K562 (cell line): ENCODE measurements around the gene NUP133. TPM values are rescaled to one million over a fixed set of nuclear protein-coding genes. Genes with fewer than 3 reads are reported as not detected.
"Not testable (repeated sequence)": the region's sequence is repeated elsewhere in the genome, so short reads cannot be mapped to it uniquely, and the experiment has no call there.

Source experiments
- ATAC-seq: fragments of 200-7000 bp; cut with Tn5 transposase; 3 replicates; pipeline ENCODE4 v1.9.1; 2020; ENCODE audit warnings: moderate library complexity
- BruUV-seq: library from RNA; stranded (reverse); fragments of 400-500 nt; replicated peaks from 2 replicates; lab custom pipeline; 2021; lab: Mats Ljungman, UMichigan
- CTCF ChIA-PET: fragments of 300-600 bp; formaldehyde crosslinking; extraction: SDS; loops from one replicate; lab custom pipeline; 2021; ENCODE audit warnings: low intra/inter-chr PET ratio; lab: Yijun Ruan, JAX
- POLR2A ChIA-PET: fragments of 300-600, 350-650 bp; sonication (Branson Sonifier 250); formaldehyde crosslinking; extraction: SDS; loops from one replicate; lab custom pipeline; 2021; ENCODE audit warnings: antibody characterized with exemption, inconsistent platforms; lab: Yijun Ruan, JAX
- DNase-seq, 4 experiments: peaks; one replicate each; pipeline versions ENCODE4 v3.0.0 to v3.0.0-alpha.2; 2011 to 2018; ENCODE audit warnings: low spot score in 3 of 4, mixed read lengths in 3 of 4; ENCODE audit errors: extremely low read depth in 1 of 4
- FAIRE-seq: peaks from 2 replicates; lab custom pipeline; 2011; peaks lifted over from hg19 to GRCh38; lab: Jason Lieb, UNC
- H2AFZ ChIP-seq: 2 replicates; pipeline ENCODE4 v1.6.0; 2011; ENCODE audit warnings: low read depth, low read length, control low read depth, inconsistent platforms
- H3K27ac ChIP-seq: fragments of 200-600 bp; 3 replicates; pipeline ENCODE4 v1.8.0; 2011; ENCODE audit warnings: low read depth, mild to moderate bottlenecking, control low read depth, inconsistent platforms, low read length, moderate library complexity, mixed read lengths; ENCODE audit errors: extremely low read depth
- H3K27me3 ChIP-seq, 2 experiments: fragments of 300-600 bp in 1 of 2; 2 replicates in 1 of 2; 3 replicates in 1 of 2; pipeline versions ENCODE4 v1.6.0 to v1.8.0; 2011; ENCODE audit warnings: inconsistent platforms in 2 of 2, low read length in 2 of 2, mild to moderate bottlenecking in 1 of 2, mixed read lengths in 1 of 2, moderate library complexity in 1 of 2; ENCODE audit not compliant: control insufficient read depth in 2 of 2, insufficient read depth in 2 of 2
- H3K36me3 ChIP-seq: fragments of 300-600 bp; 3 replicates; pipeline ENCODE4 v1.8.0; 2011; ENCODE audit warnings: mild to moderate bottlenecking, low read length, inconsistent platforms; ENCODE audit not compliant: control insufficient read depth, insufficient read depth
- H3K4me1 ChIP-seq, 2 experiments: fragments of 200-600 bp in 1 of 2; replicated peaks in 1 of 2; 2 replicates in 1 of 2; 3 replicates in 1 of 2; pipeline versions ENCODE4 v1.5.1 to v1.8.0; 2011; ENCODE audit warnings: inconsistent platforms in 2 of 2, low read length in 2 of 2, mild to moderate bottlenecking in 1 of 2, mixed read lengths in 1 of 2, moderate library complexity in 1 of 2; ENCODE audit not compliant: control insufficient read depth in 2 of 2, insufficient read depth in 2 of 2
- H3K4me2 ChIP-seq: 2 replicates; pipeline ENCODE4 v1.6.1; 2011; ENCODE audit warnings: low read length, control low read depth, inconsistent platforms, mixed read lengths; ENCODE audit not compliant: insufficient read depth
- H3K4me3 ChIP-seq: fragments of 200-600 bp; sonication (generic), shearing (Covaris generic); 2 replicates; pipeline ENCODE4 v1.5.1; 2016; ENCODE audit warnings: control low read depth, inconsistent platforms
- H3K79me2 ChIP-seq: fragments of 200-600 bp; 3 replicates; pipeline ENCODE4 v1.8.0; 2011; ENCODE audit warnings: low read length, inconsistent platforms; ENCODE audit not compliant: control insufficient read depth, insufficient read depth
- H3K9ac ChIP-seq, 2 experiments: 2 replicates each; pipeline versions ENCODE4 v1.6.0 to v1.6.1; 2011; ENCODE audit warnings: low read depth in 2 of 2, low read length in 2 of 2, control low read depth in 1 of 2, inconsistent platforms in 1 of 2, mild to moderate bottlenecking in 1 of 2, mixed read lengths in 1 of 2; ENCODE audit not compliant: insufficient read depth in 1 of 2
- H3K9me1 ChIP-seq: one replicate; pipeline ENCODE4 v1.6.0; 2011; ENCODE audit warnings: inconsistent platforms, mild to moderate bottlenecking, low read length, moderate library complexity; ENCODE audit not compliant: control insufficient read depth, insufficient read depth
- H3K9me3 ChIP-seq: replicated peaks from 2 replicates; pipeline ENCODE4 v1.5.1; 2011; ENCODE audit warnings: low read depth, low read length, inconsistent platforms; ENCODE audit not compliant: control insufficient read depth, insufficient read depth
- H4K20me1 ChIP-seq: replicated peaks from 2 replicates; pipeline ENCODE4 v1.6.1; 2011; ENCODE audit warnings: low read length, inconsistent platforms, mixed read lengths; ENCODE audit not compliant: control insufficient read depth, insufficient read depth
- E2F3 ChIP-seq: fragments of 250-450 bp; sonication (Bioruptor Pico); IDR thresholded peaks from 2 replicates; pipeline ENCODE4 v1.4.0; 2020; ENCODE audit warnings: mild to moderate bottlenecking
- ELF2 ChIP-seq: fragments of 250-450 bp; sonication (Bioruptor Pico); IDR thresholded peaks from 2 replicates; pipeline ENCODE4 v1.5.0; 2021; ENCODE audit warnings: mild to moderate bottlenecking
- FOSL1 ChIP-seq: fragments of 200-800 bp; sonication (Bioruptor generic); conservative IDR thresholded peaks from 2 replicates; pipeline ENCODE4 v1.6.1; 2016; ENCODE audit warnings: missing genetic modification characterization, missing compliant biosample characterization
- GTF2F1 ChIP-seq: IDR thresholded peaks from 2 replicates; pipeline ENCODE4 v1.6.1; 2011; ENCODE audit warnings: low read depth, low read length, improper control_type of control experiment
- KDM1A ChIP-seq, 2 experiments: fragments of 450-650 bp; IDR thresholded peaks; 2 replicates each; pipeline ENCODE4 v1.6.1; 2016; ENCODE audit warnings: mild to moderate bottlenecking in 2 of 2
- SLC30A9 ChIP-seq: fragments of 250-450 bp; sonication (Bioruptor Pico); IDR thresholded peaks from 2 replicates; pipeline ENCODE4 v1.8.0; 2022; ENCODE audit warnings: mild to moderate bottlenecking, moderate library complexity
- ZC3H4 ChIP-seq: sonication (generic); formaldehyde crosslinking; IDR thresholded peaks from 2 replicates; pipeline ENCODE4 v1.9.0; 2021; ENCODE audit warnings: missing genetic modification reagents, borderline replicate concordance
- ZNF146 ChIP-seq: IDR thresholded peaks from one replicate; pipeline ENCODE4 v1.6.1; 2018; ENCODE audit warnings: missing compliant biosample characterization; ENCODE audit not compliant: unreplicated experiment
- ZNF408 ChIP-seq: fragments of 250-450 bp; sonication (Bioruptor Pico); IDR thresholded peaks from 2 replicates; pipeline ENCODE4 v1.4.0; 2020; ENCODE audit warnings: low read depth, mild to moderate bottlenecking, moderate library complexity
- ZNF561 ChIP-seq: fragments of 450-650 bp; formaldehyde crosslinking; conservative IDR thresholded peaks from 2 replicates; pipeline ENCODE4 v1.4.0; 2020; ENCODE audit warnings: mild to moderate bottlenecking, moderate library complexity
- ZNF644 ChIP-seq: fragments of 200-800 bp; sonication (Bioruptor generic); IDR thresholded peaks from 2 replicates; pipeline ENCODE4 v1.6.1; 2016; ENCODE audit warnings: low read depth, missing genetic modification characterization, missing compliant biosample characterization
- ZNF695 ChIP-seq: fragments of 450-650 bp; formaldehyde crosslinking; IDR thresholded peaks from 2 replicates; pipeline ENCODE4 v1.4.0; 2020; ENCODE audit warnings: mild to moderate bottlenecking, moderate library complexity
- ZNF830 ChIP-seq: fragments of 250-450 bp; sonication (Bioruptor Pico); IDR thresholded peaks from 2 replicates; pipeline ENCODE4 v1.5.0; 2021; ENCODE audit warnings: mild to moderate bottlenecking
- WGBS: fragments of 100-300 bp; shearing (Covaris generic); methylation state at CpG from one replicate; pipeline ENCODE4 v1.1.6; 2016; ENCODE audit warnings: low coverage, mixed read lengths; ENCODE audit not compliant: insufficient coverage; ENCODE audit errors: missing lambda C conversion rate; 5-methylcytosine and 5-hydroxymethylcytosine counted together
- in situ Hi-C: fragments of 300-500 bp; cut with MboI; formaldehyde crosslinking; loops from 4 replicates; pipeline ENCODE4 v1.15.0; 2018; ENCODE audit warnings: inconsistent platforms, mixed read lengths
- intact Hi-C: fragments of 100-400 bp; cut with micrococcal nuclease; formaldehyde crosslinking; loops from 2 replicates; pipeline ENCODE4 v1.14.2; 2022
- polyA plus RNA-seq, 8 experiments: library from polyadenylated mRNA; depleted of rRNA in 4 of 8; stranded (reverse) in 5 of 8; unstranded in 3 of 8; fragments of >200 nt; fragmentation: Nextera tagmentation in 2 of 8; fragmentation: Illumina TruSeq in 1 of 8; extraction: Ambion mirVana in 2 of 8; extraction: Trizol in 1 of 8; gene quantifications; 2 replicates each; pipeline versions ENCODE4 v1.2.1 to v1.2.3, GENCODE V29; 2011 to 2014; ENCODE audit warnings: inconsistent platforms in 1 of 8, missing spikeins in 1 of 8
- total RNA-seq, 7 experiments: library from RNA; depleted of rRNA in 6 of 7; stranded (reverse); fragments of >200 nt in 6 of 7; fragmentation: Illumina TruSeq in 2 of 7; extraction: Trizol in 2 of 7; gene quantifications; 2 replicates each; pipeline versions ENCODE4 v1.2.1 to v1.2.3, GENCODE V29; 2011 to 2021; ENCODE audit warnings: low replicate concordance in 1 of 7
- TF ChIP-seq, protein P1 (sequence below): sonication (generic); formaldehyde crosslinking; IDR thresholded peaks from 2 replicates; pipeline ENCODE4 v1.8.1; 2023; ENCODE audit warnings: mild to moderate bottlenecking, missing genetic modification reagents
- TF ChIP-seq, protein P2 (sequence below): sonication (generic); formaldehyde crosslinking; IDR thresholded peaks from 2 replicates; pipeline ENCODE4 v1.8.0; 2022; ENCODE audit warnings: missing genetic modification reagents, mild to moderate bottlenecking, borderline replicate concordance

NUP133 gene
- total and polyA plus RNA-seq, 9 of the 15 experiments (the other 6 are each of a cell fraction or from before 2014, with no cell fraction given): 21.7 to 85.1 (median 61.3) TPM

DNA sequence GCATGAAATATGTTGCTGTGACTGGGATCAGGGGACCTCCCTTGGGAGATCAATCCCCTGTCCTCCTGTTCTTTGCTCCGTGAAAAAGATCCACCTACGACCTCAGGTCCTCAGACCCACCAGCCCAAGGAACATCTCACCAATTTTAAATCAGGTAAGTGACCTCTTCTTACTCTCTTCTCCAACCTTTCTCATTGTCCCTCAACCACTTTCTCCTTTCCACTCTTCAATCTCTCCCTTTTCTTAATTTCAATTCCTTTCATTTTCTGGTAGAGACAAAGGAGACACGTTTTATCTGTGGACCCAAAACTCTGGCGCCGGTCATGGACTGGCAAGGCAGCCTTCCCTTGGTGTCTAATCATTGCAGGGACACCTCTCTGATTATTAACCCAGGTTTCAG, 95.3 kb downstream of the NUP133 start:
- H3K4me3 ChIP-seq, H2AFZ ChIP-seq, FAIRE-seq, H3K4me2 ChIP-seq, DNase-seq, intact Hi-C loops, H4K20me1 ChIP-seq, H3K9me3 ChIP-seq, H3K9me1 ChIP-seq, in situ Hi-C loops, H3K9ac ChIP-seq, CTCF ChIA-PET, BruUV-seq, H3K36me3 ChIP-seq, H3K4me1 ChIP-seq, H3K79me2 ChIP-seq, H3K27ac ChIP-seq, ATAC-seq: not testable (repeated sequence)
- 0% methylated on average over 5 of the region's 5 CpGs for WGBS
- peaks cover 44 to 51% of the 10 kb centered on the region in 2 experiments for H3K27me3 ChIP-seq
- POLR2A ChIA-PET: interaction anchor here (1.5 kb wide), 1 partner anchor 8 kb away, joined by 5 read pairs; no protein-coding TSS in a partner anchor

DNA sequence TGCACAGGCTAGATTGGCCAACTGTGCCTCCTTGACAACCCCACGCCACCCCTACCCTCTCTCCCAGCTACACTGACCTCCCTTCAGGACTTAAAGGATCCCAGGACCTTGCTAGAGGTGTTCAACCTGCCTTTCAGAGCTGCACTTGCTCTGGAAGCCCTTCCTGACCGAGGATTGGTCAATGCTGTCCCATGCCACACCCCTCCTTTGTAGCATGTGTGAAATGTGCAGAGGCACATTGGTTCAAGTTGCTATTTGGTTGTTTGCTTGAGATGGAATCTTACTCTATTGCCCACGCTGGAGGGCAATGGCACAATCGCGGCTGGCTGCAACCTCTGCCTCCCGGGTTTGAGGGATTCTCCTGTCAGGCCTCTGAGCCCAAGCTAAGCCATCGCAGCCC, 96.1 kb downstream of the NUP133 start:
- no peak overlapping the region for H3K4me2 ChIP-seq
- no peak overlapping the region for H3K9ac ChIP-seq
- ATAC-seq (peak; percentile 26; the same call in 2 of the 3 replicates), FAIRE-seq (no peak), DNase-seq (no peak)
- peaks cover 52 to 59% of the 10 kb centered on the region in 2 experiments for H3K27me3 ChIP-seq
- CTCF ChIA-PET: no interaction called here
- no peaks in the 10 kb centered on the region for H3K36me3 ChIP-seq
- H3K9me1 ChIP-seq: no peaks in the 10 kb centered on the region
- 4% methylated on average over 7 of the region's 7 CpGs for WGBS
- H3K79me2 ChIP-seq: no peaks in the 10 kb centered on the region
- no peaks in the 10 kb centered on the region for H3K9me3 ChIP-seq
- no peak overlapping the region for H3K27ac ChIP-seq
- POLR2A ChIA-PET: interaction anchor here (0.6 to 1.5 kb wide), 2 partner anchors 9 to 216 kb away, joined by 3 to 5 read pairs; no protein-coding TSS in a partner anchor
- H4K20me1 ChIP-seq: 0 out of 2 replicates have a peak, but pooled peaks cover 3% of the 10 kb centered on the region
- no peak for TF ChIP-seq ZNF695 (CRISPR knock-in tag)
- TF ChIP-seq ZNF408 (CRISPR knock-in tag): no peak
- TF ChIP-seq E2F3: no peak
- TF ChIP-seq FOSL1 (tag): no peak
- TF ChIP-seq ELF2 (CRISPR knock-in tag): no peak
- no peak for TF ChIP-seq ZNF644 (tag)
- TF ChIP-seq, protein P1, sequence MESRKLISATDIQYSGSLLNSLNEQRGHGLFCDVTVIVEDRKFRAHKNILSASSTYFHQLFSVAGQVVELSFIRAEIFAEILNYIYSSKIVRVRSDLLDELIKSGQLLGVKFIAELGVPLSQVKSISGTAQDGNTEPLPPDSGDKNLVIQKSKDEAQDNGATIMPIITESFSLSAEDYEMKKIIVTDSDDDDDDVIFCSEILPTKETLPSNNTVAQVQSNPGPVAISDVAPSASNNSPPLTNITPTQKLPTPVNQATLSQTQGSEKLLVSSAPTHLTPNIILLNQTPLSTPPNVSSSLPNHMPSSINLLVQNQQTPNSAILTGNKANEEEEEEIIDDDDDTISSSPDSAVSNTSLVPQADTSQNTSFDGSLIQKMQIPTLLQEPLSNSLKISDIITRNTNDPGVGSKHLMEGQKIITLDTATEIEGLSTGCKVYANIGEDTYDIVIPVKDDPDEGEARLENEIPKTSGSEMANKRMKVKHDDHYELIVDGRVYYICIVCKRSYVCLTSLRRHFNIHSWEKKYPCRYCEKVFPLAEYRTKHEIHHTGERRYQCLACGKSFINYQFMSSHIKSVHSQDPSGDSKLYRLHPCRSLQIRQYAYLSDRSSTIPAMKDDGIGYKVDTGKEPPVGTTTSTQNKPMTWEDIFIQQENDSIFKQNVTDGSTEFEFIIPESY (CRISPR knock-in tag): no peak
- no peak for TF ChIP-seq ZNF561 (CRISPR knock-in tag)
- no peak for TF ChIP-seq KDM1A (IDR thresholded peaks at IDR 0.05)
- no peak for TF ChIP-seq ZNF830 (CRISPR knock-in tag)
- no peak for TF ChIP-seq ZNF146
- TF ChIP-seq, protein P2, sequence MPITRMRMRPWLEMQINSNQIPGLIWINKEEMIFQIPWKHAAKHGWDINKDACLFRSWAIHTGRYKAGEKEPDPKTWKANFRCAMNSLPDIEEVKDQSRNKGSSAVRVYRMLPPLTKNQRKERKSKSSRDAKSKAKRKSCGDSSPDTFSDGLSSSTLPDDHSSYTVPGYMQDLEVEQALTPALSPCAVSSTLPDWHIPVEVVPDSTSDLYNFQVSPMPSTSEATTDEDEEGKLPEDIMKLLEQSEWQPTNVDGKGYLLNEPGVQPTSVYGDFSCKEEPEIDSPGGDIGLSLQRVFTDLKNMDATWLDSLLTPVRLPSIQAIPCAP (CRISPR knock-in tag): no peak
- no peak for TF ChIP-seq GTF2F1
- TF ChIP-seq SLC30A9 (CRISPR knock-in tag): no peak
- no peak for TF ChIP-seq ZC3H4 (CRISPR knock-in tag)
- BruUV-seq: no TSS peak
- intact Hi-C loops (no loop called here), in situ Hi-C loops (no loop called here)
- peaks cover 6 to 14% of the 10 kb centered on the region in 2 experiments; a peak in 4 of 5 replicates for H3K4me1 ChIP-seq
- H2AFZ ChIP-seq: no peak overlapping the region
- H3K4me3 ChIP-seq: no peak overlapping the region
